Activated CD8-positive, alpha-beta T cell treated with anti-CD3 and anti-CD28 coated beads for 36 hours (primary cell): ENCODE results near the gene GSK3B. TPM values are rescaled to one million over a fixed set of nuclear protein-coding genes. Genes with fewer than 3 reads are reported as not detected.

ENCODE experiments used
- ATAC-seq: fragments of 200-7000 bp; cut with Tn5 transposase; one replicate; pipeline ENCODE4 v1.10.0; 2021; ENCODE audit warnings: mild to moderate bottlenecking, moderate library complexity
- CTCF ChIA-PET: fragments of 350-600 bp; sonication (Branson Sonifier 250); formaldehyde crosslinking; loops from one replicate; lab custom pipeline; 2021; ENCODE audit warnings: antibody characterized with exemption; lab: Charles Lee
- POLR2A ChIA-PET: fragments of 350-600 bp; sonication (Branson Sonifier 250); formaldehyde crosslinking; loops from one replicate; lab custom pipeline; 2021; ENCODE audit warnings: antibody characterized with exemption; lab: Charles Lee
- DNase-seq: peaks from one replicate; pipeline ENCODE4 v3.0.0-alpha.2; 2020
- H3K27ac Mint-ChIP-seq: one replicate; pipeline ENCODE4 v1.8.0; 2021; ENCODE audit warnings: mild to moderate bottlenecking, mixed read lengths
- H3K27me3 Mint-ChIP-seq: one replicate; pipeline ENCODE4 v1.8.0; 2021; ENCODE audit warnings: mixed read lengths
- H3K36me3 Mint-ChIP-seq: one replicate; pipeline ENCODE4 v1.8.0; 2021; ENCODE audit warnings: low read depth, mixed read lengths
- H3K4me1 Mint-ChIP-seq: one replicate; pipeline ENCODE4 v1.8.0; 2021; ENCODE audit warnings: low read depth, mixed read lengths
- H3K4me3 Mint-ChIP-seq: one replicate; pipeline ENCODE4 v1.8.0; 2021; ENCODE audit warnings: mild to moderate bottlenecking, moderate library complexity, mixed read lengths
- H3K9me3 Mint-ChIP-seq: one replicate; pipeline ENCODE4 v1.8.0; 2021; ENCODE audit warnings: mixed read lengths
- CTCF ChIP-seq: fragments of 200-600 bp; IDR thresholded peaks from one replicate; pipeline ENCODE4 v1.8.0; 2022; ENCODE audit warnings: antibody characterized with exemption, mild to moderate bottlenecking
- intact Hi-C: fragments of 100-400 bp; cut with micrococcal nuclease; formaldehyde crosslinking; loops from one replicate; pipeline ENCODE4 v1.10.0; 2022
- total RNA-seq, 2 experiments: library from RNA; stranded (reverse); gene quantifications; one replicate each; pipeline ENCODE4 v1.2.3, GENCODE V29; 2021

The GSK3B gene
- total RNA-seq, 2 experiments from 2014 or later: 29.0 to 32.1 TPM

- ChIA-PET POLR2A (interaction anchor here (0.5 to 1.6 kb wide), 6 partner anchors 25 to 675 kb away, joined by 3 to 10 read pairs (median 4); no protein-coding TSS in a partner anchor), CTCF (interaction anchor here (0.7 to 3.8 kb wide), 4 partner anchors 19 to 235 kb away, joined by 4 to 24 read pairs (median 7); partner anchors contain the start of gene GSK3B)
- intact Hi-C loops: loop anchor here (5.0 kb wide), 1 partner anchor 181 kb away; the partner anchor contains the start of gene GSK3B
- no peak for TF ChIP-seq CTCF
- Mint-ChIP-seq H3K4me1 (peaks cover 35% of the 10 kb centered on the region), H3K27me3 (no peaks in the 10 kb centered on the region), H3K4me3 (peak overlapping the region; percentile 29), H3K36me3 (peaks cover 36% of the 10 kb centered on the region), H3K9me3 (no peaks in the 10 kb centered on the region), H3K27ac (peak overlapping the region; percentile 92)
- DNase-seq: peak; percentile 12
- ATAC-seq: peak; percentile 62
These were observed 182.5 kb downstream of the GSK3B start for GRCh38 chr3:119911748-119912147.

GRCh38 chr3:119902061-119902460 is 192.2 kb downstream of the GSK3B start:
- no peak for ATAC-seq
- intact Hi-C loops: no loop called here
- TF ChIP-seq CTCF: no peak
- ChIA-PET POLR2A (no interaction called here), CTCF (interaction anchor here (0.9 kb wide), 1 partner anchor 10 kb away, joined by 3 read pairs; no protein-coding TSS in a partner anchor)
- peaks cover 12% of the 10 kb centered on the region for H3K36me3 Mint-ChIP-seq
- no peak overlapping the region for H3K27ac Mint-ChIP-seq
- peaks cover 6% of the 10 kb centered on the region for H3K4me1 Mint-ChIP-seq
- no peaks in the 10 kb centered on the region for H3K9me3 Mint-ChIP-seq
- H3K27me3 Mint-ChIP-seq: no peaks in the 10 kb centered on the region
- DNase-seq: no peak
- H3K4me3 Mint-ChIP-seq: no peak overlapping the region

- Mint-ChIP-seq H3K27ac (no peak overlapping the region), H3K9me3 (no peaks in the 10 kb centered on the region), H3K27me3 (no peaks in the 10 kb centered on the region), H3K4me3 (no peak overlapping the region), H3K36me3 (peaks cover 12% of the 10 kb centered on the region), H3K4me1 (peaks cover 6% of the 10 kb centered on the region)
- ChIA-PET POLR2A (no interaction called here), CTCF (no interaction called here)
- no peak for ATAC-seq
- TF ChIP-seq CTCF: no peak
- intact Hi-C loops: no loop called here
- DNase-seq: no peak
These were observed 193.1 kb downstream of the GSK3B start for GRCh38 chr3:119901148-119901547.

DNA sequence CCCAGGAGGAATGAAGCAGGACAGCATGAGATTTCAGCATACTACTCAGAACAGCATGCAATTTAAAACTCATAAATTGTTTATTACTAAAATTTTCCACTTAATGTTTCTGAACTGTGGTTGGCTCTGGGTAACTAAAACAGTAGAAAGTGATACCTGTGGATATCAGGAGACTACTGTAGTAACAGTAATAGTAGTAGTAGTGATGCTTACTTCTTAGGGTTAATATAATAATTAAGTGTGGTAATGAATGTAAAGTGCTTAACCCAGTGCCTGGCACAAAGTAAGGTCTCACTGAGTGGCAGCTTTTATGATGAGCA is 195.1 kb downstream of the GSK3B start:
- no peak for DNase-seq
- POLR2A ChIA-PET: no interaction called here
- H3K36me3 Mint-ChIP-seq: peaks cover 8% of the 10 kb centered on the region
- H3K27me3 Mint-ChIP-seq: no peaks in the 10 kb centered on the region
- no peak overlapping the region for H3K4me3 Mint-ChIP-seq
- H3K9me3 Mint-ChIP-seq: no peaks in the 10 kb centered on the region
- TF ChIP-seq CTCF: no peak
- peak overlapping the region; percentile 26 for H3K27ac Mint-ChIP-seq
- ATAC-seq: peak; percentile 27
- intact Hi-C loops: no loop called here
- peaks cover 9% of the 10 kb centered on the region for H3K4me1 Mint-ChIP-seq
- CTCF ChIA-PET: no interaction called here

DNA sequence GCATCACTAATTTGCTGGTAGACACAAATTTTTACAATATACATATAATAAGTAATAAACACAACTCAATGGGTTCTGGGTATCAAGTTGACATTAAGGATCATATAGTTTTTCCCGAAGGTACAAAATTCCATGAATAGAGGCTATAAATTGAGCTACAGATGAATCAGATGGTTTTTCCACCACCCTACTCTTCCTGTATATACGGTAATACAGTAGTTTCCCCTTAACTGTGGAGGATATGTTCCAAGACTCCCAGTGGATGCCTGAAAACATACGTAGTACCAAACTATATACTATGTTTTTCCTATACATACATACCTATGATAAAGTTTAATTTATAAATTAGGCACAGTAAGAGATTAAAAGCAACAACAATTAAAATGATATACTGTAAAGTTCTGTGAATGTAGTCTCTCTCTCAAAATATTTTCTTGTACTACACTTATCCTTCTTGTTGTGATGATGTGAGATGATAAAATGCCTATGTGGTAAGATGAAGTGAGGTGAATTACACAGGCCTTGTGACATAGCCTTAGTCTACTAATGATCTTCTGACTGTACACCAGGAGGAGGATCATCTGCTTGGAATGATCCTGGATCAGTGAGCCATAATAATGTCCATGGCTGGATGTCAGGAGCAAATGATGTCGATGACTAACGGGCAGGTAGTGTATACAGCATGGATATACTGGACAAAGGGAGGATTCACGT is 195.6 kb downstream of the GSK3B start:
- no peak for TF ChIP-seq CTCF
- ATAC-seq (no peak), DNase-seq (no peak)
- peaks cover 6% of the 10 kb centered on the region for H3K36me3 Mint-ChIP-seq
- H3K27me3 Mint-ChIP-seq: no peaks in the 10 kb centered on the region
- intact Hi-C loops: no loop called here
- H3K4me1 Mint-ChIP-seq: peaks cover 14% of the 10 kb centered on the region
- POLR2A ChIA-PET: no interaction called here
- H3K4me3 Mint-ChIP-seq: no peak overlapping the region
- H3K27ac Mint-ChIP-seq: peak overlapping the region; percentile 26
- CTCF ChIA-PET: no interaction called here
- no peaks in the 10 kb centered on the region for H3K9me3 Mint-ChIP-seq
